HEK293 (cell line): ENCODE data around the gene RLF.

Experiments used
- KLF1 ChIP-seq: fragments of 450-650 bp; formaldehyde crosslinking; IDR thresholded peaks from 2 replicates; pipeline ENCODE4 v1.5.1; 2016; ENCODE audit warnings: missing biosample characterization, missing genetic modification characterization
- KLF8 ChIP-seq: fragments of 450-650 bp; formaldehyde crosslinking; IDR thresholded peaks from 2 replicates; pipeline ENCODE4 v1.5.1; 2016; ENCODE audit warnings: missing biosample characterization, missing genetic modification characterization
- REST ChIP-seq: fragments of 450-650 bp; formaldehyde crosslinking; IDR thresholded peaks from 2 replicates; pipeline ENCODE4 v1.5.1; 2016; ENCODE audit warnings: missing biosample characterization, missing genetic modification characterization
- ZBTB11 ChIP-seq: fragments of 450-650 bp; formaldehyde crosslinking; conservative IDR thresholded peaks from 2 replicates; pipeline ENCODE4 v1.5.1; 2016; ENCODE audit warnings: low read depth, missing biosample characterization, missing genetic modification characterization
- ZNF133 ChIP-seq: fragments of 450-650 bp; formaldehyde crosslinking; IDR thresholded peaks from 2 replicates; pipeline ENCODE4 v1.5.1; 2016; ENCODE audit warnings: missing biosample characterization, missing genetic modification characterization

GRCh38 chr1:40130892-40131291 is 30.3 kb upstream of the RLF start:
- TF ChIP-seq KLF1 (tag by site-specific recombination) = no peak
- no peak for TF ChIP-seq REST
- TF ChIP-seq ZNF133 (tag by site-specific recombination) = no peak
- TF ChIP-seq KLF8 = no peak
- no peak for TF ChIP-seq ZBTB11 (tag by site-specific recombination)
